ENCODE results near the gene LPP.

DNA sequence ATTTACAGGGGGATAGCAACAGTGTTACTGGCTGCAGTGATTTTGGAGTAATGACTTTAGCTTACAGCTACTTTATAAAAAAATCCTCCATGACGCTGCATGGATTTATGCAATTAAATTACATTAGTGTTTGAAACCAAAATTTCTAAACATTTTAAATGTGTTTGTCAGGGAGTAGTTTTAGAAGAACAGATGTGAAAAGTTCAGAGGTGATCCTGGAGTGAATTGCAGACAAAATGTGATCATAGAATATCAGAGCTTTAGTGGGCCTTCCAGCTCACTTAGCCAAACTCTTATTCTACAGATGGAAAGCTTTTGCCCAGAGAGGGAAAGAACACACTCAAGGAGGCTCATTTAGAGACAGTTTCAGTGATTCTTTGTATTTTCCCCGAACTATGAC is 376.3 kb downstream of the LPP start:
- TF ChIP-seq, protein P1, sequence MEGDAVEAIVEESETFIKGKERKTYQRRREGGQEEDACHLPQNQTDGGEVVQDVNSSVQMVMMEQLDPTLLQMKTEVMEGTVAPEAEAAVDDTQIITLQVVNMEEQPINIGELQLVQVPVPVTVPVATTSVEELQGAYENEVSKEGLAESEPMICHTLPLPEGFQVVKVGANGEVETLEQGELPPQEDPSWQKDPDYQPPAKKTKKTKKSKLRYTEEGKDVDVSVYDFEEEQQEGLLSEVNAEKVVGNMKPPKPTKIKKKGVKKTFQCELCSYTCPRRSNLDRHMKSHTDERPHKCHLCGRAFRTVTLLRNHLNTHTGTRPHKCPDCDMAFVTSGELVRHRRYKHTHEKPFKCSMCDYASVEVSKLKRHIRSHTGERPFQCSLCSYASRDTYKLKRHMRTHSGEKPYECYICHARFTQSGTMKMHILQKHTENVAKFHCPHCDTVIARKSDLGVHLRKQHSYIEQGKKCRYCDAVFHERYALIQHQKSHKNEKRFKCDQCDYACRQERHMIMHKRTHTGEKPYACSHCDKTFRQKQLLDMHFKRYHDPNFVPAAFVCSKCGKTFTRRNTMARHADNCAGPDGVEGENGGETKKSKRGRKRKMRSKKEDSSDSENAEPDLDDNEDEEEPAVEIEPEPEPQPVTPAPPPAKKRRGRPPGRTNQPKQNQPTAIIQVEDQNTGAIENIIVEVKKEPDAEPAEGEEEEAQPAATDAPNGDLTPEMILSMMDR (IDR thresholded peaks at IDR 0.05; ENCODE audit: low read depth, low read length, poor library complexity, severe bottlenecking) = no peak
- TF ChIP-seq EZH2phosphoT487 (IDR thresholded peaks at IDR 0.05; ENCODE audit: borderline replicate concordance, low read length) = no peak
